ENCODE measurements around the gene B9D1. TPM values are rescaled to one million over a fixed set of nuclear protein-coding genes. Genes with fewer than 3 reads are reported as not detected.

B9D1 gene
- total and polyA plus RNA-seq, 8 donors: 10.9 to 22.8 (median 16.8) TPM; not detected in 2

GRCh38 chr17:19303367-19303776 is 59.2 kb downstream of the B9D1 start:
- WGBS, 5 donors: 78 to 89% (median 87%) methylated on average over 9 of the region's 9 CpGs
- peaks cover 0 to 12% (median 4%) of the 10 kb centered on the region in 4 donors for H3K36me3 ChIP-seq
- TF ChIP-seq POLR2A (IDR thresholded peaks at IDR 0.05): no peak
- TF ChIP-seq POLR2AphosphoS5 (IDR thresholded peaks at IDR 0.05): no peak
- TF ChIP-seq EP300 (IDR thresholded peaks at IDR 0.05): no peak
- TF ChIP-seq, protein P1, sequence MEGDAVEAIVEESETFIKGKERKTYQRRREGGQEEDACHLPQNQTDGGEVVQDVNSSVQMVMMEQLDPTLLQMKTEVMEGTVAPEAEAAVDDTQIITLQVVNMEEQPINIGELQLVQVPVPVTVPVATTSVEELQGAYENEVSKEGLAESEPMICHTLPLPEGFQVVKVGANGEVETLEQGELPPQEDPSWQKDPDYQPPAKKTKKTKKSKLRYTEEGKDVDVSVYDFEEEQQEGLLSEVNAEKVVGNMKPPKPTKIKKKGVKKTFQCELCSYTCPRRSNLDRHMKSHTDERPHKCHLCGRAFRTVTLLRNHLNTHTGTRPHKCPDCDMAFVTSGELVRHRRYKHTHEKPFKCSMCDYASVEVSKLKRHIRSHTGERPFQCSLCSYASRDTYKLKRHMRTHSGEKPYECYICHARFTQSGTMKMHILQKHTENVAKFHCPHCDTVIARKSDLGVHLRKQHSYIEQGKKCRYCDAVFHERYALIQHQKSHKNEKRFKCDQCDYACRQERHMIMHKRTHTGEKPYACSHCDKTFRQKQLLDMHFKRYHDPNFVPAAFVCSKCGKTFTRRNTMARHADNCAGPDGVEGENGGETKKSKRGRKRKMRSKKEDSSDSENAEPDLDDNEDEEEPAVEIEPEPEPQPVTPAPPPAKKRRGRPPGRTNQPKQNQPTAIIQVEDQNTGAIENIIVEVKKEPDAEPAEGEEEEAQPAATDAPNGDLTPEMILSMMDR (IDR thresholded peaks at IDR 0.05): no peak
- H3K27ac ChIP-seq: peak overlapping the region in 1 of 5 donors; percentile 40
- no peaks in the 10 kb centered on the region for H3K27me3 ChIP-seq
- H3K4me1 ChIP-seq: peaks cover 14 to 80% (median 38%) of the 10 kb centered on the region in 4 donors
- H3K9me3 ChIP-seq: no peaks in the 10 kb centered on the region
- no peak for DNase-seq
- H3K4me3 ChIP-seq: no peak overlapping the region
- intact Hi-C loops (cut with DNase I; ENCODE audit: low total_unique reads): no loop called here

- H3K27ac ChIP-seq: peak overlapping the region in 2 of 5 donors; percentile 6 to 18
- intact Hi-C loops (cut with DNase I; ENCODE audit: low total_unique reads): no loop called here
These were observed 59.7 kb downstream of the B9D1 start for GRCh38 chr17:19302791-19303331.

GRCh38 chr17:19301973-19302372 is 60.5 kb downstream of the B9D1 start:
- Histone ChIP-seq H3K36me3 (peaks cover 0 to 12% (median 4%) of the 10 kb centered on the region in 4 donors), H3K27me3 (no peaks in the 10 kb centered on the region), H3K27ac (peak overlapping the region in 1 of 5 donors; percentile 9), H3K4me1 (peaks cover 14 to 86% (median 45%) of the 10 kb centered on the region in 4 donors), H3K9me3 (no peaks in the 10 kb centered on the region), H3K4me3 (no peak overlapping the region)
- WGBS, 5 donors: 92 to 98% (median 96%) methylated on average over 9 of the region's 9 CpGs
- no peak for DNase-seq
- intact Hi-C loops (cut with DNase I; ENCODE audit: low total_unique reads): no loop called here
- TF ChIP-seq EP300 (IDR thresholded peaks at IDR 0.05): no peak
- no peak for TF ChIP-seq POLR2AphosphoS5 (IDR thresholded peaks at IDR 0.05)
- TF ChIP-seq, protein P1 (IDR thresholded peaks at IDR 0.05): no peak
- no peak for TF ChIP-seq POLR2A (IDR thresholded peaks at IDR 0.05)

More at GRCh38 chr17:19302791-19303331, 59.7 kb downstream of the B9D1 start:
- Histone ChIP-seq H3K9me3 (no peaks in the 10 kb centered on the region), H3K4me3 (no peak overlapping the region), H3K4me1 (peaks cover 14 to 85% (median 40%) of the 10 kb centered on the region in 4 donors), H3K27me3 (no peaks in the 10 kb centered on the region), H3K36me3 (peaks cover 0 to 12% (median 4%) of the 10 kb centered on the region in 4 donors)
- 77 to 91% (median 80%) methylated on average over 9 of the region's 9 CpGs for WGBS, 5 donors
- TF ChIP-seq, protein P1 (IDR thresholded peaks at IDR 0.05): no peak
- no peak for DNase-seq

DNA sequence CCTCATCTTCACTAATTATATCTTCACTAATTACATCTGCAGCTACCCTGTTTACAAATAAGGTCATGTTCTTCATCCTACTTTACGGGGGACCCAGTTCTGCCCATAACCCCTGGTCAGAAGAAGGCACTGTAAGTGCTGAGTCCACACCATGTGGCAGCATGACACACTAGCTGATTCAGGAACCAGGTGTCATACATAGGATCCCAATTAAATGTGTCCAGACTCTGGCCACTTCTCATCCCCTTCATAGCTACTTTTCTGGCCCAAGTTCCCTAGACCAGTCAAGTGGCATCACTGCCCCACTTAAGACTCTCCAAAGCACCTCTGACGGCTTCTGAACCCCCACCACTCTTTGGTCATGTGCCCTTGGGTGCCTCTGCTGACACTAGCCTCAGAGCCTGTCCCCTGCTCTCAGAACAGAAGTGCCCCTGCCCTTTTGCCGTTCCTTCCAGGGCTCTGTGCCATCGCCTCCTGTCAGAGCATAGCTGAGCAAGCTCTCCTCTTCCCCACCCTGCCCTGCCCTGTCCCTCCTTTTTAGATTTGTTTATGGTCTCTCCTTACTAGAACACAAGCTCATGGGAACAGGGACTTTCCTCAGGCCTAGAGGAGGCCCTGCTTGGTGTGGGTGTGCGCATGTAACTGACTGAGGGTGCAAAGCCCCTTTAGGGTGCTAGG is 61.1 kb downstream of the B9D1 start:
- no peaks in the 10 kb centered on the region for H3K27me3 ChIP-seq
- no peaks in the 10 kb centered on the region for H3K9me3 ChIP-seq
- no peak for DNase-seq
- peaks cover 10 to 86% (median 43%) of the 10 kb centered on the region in 4 donors for H3K4me1 ChIP-seq
- TF ChIP-seq POLR2AphosphoS5 (IDR thresholded peaks at IDR 0.05) (no peak), EP300 (IDR thresholded peaks at IDR 0.05) (no peak)
- peak overlapping the region in 1 of 5 donors; percentile 9 for H3K27ac ChIP-seq
- intact Hi-C loops (cut with DNase I; ENCODE audit: low total_unique reads): no loop called here
- H3K4me3 ChIP-seq: no peak overlapping the region
- peaks cover 0 to 8% (median 4%) of the 10 kb centered on the region in 4 donors for H3K36me3 ChIP-seq
- WGBS, 5 donors: 76 to 86% (median 82%) methylated on average over 5 of the region's 5 CpGs

- Histone ChIP-seq H3K36me3 (peaks cover 0 to 5% (median 2%) of the 10 kb centered on the region in 4 donors), H3K27ac (peak overlapping the region in 1 of 5 donors; percentile 43), H3K4me1 (peaks cover 9 to 85% (median 44%) of the 10 kb centered on the region in 4 donors), H3K27me3 (no peaks in the 10 kb centered on the region), H3K9me3 (no peaks in the 10 kb centered on the region), H3K4me3 (no peak overlapping the region)
- WGBS, 5 donors: 83 to 95% (median 87%) methylated on average over 7 of the region's 7 CpGs
- DNase-seq: no peak
- TF ChIP-seq, protein P1 (IDR thresholded peaks at IDR 0.05): no peak
- no peak for TF ChIP-seq POLR2A (IDR thresholded peaks at IDR 0.05)
- no peak for TF ChIP-seq POLR2AphosphoS5 (IDR thresholded peaks at IDR 0.05)
- TF ChIP-seq EP300 (IDR thresholded peaks at IDR 0.05): no peak
- intact Hi-C loops (cut with DNase I; ENCODE audit: low total_unique reads): no loop called here
These were observed 62.7 kb downstream of the B9D1 start for GRCh38 chr17:19299866-19300265.

All from stomach (tissue), 9 donors.